Keratinocyte (primary cell): ENCODE results near the gene PGBD1.

Experiments used
- EZH2 ChIP-seq: IDR thresholded peaks from one replicate; pipeline ENCODE4 v1.6.1; 2012; ENCODE audit warnings: inconsistent platforms, mild to moderate bottlenecking, low read length, moderate library complexity
- TF ChIP-seq, protein P1 (sequence below), 3 experiments: IDR thresholded peaks in 1 of 3; conservative IDR thresholded peaks in 1 of 3; optimal IDR thresholded peaks in 1 of 3; 2 replicates in 2 of 3; 3 replicates in 1 of 3; pipeline versions ENCODE3 to v1.5.1; 2011; ENCODE audit warnings: low read length in 3 of 3, mild to moderate bottlenecking in 3 of 3, moderate library complexity in 2 of 3, control low read depth in 1 of 3, inconsistent platforms in 1 of 3; ENCODE audit not compliant: insufficient read depth in 2 of 3; ENCODE audit errors: extremely low read depth in 1 of 3

DNA sequence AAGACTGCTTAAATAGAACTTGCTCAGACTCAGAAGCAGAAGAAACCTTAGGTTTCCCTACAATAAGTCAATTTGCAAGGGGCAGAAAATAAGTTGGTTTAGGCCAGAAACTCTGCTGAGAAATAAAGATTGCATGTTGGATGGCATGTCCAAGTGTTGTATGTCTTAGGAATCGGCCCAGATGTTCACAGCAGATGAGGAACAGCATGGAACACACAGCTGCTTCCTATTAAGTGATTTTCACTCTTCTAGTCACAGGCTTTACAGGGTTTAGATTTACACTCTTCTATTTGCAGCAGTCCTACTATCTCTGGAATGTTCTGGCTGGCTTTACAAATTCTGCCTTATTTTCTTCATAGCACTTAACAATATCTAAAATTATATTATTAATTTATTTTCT, 32.5 kb upstream of the PGBD1 start:
- TF ChIP-seq, protein P1, sequence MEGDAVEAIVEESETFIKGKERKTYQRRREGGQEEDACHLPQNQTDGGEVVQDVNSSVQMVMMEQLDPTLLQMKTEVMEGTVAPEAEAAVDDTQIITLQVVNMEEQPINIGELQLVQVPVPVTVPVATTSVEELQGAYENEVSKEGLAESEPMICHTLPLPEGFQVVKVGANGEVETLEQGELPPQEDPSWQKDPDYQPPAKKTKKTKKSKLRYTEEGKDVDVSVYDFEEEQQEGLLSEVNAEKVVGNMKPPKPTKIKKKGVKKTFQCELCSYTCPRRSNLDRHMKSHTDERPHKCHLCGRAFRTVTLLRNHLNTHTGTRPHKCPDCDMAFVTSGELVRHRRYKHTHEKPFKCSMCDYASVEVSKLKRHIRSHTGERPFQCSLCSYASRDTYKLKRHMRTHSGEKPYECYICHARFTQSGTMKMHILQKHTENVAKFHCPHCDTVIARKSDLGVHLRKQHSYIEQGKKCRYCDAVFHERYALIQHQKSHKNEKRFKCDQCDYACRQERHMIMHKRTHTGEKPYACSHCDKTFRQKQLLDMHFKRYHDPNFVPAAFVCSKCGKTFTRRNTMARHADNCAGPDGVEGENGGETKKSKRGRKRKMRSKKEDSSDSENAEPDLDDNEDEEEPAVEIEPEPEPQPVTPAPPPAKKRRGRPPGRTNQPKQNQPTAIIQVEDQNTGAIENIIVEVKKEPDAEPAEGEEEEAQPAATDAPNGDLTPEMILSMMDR (optimal IDR thresholded peaks at IDR 0.05 in 1 of 3, IDR thresholded peaks at IDR 0.05 in 1 of 3, conservative IDR thresholded peaks at IDR 0.05 in 1 of 3; ENCODE audit: extremely low read depth in 1 of 3, insufficient read depth in 2 of 3, low read length in 3 of 3): no peak
- TF ChIP-seq EZH2: no peak
